ENCODE data around the gene LEKR1.

Gene LEKR1

GRCh38 chr3:157082305-157082982 lies 256.3 kb downstream of the LEKR1 start:
- no peak for DNase-seq (ENCODE audit: low spot score)

- no peak for DNase-seq (ENCODE audit: low spot score)
These were observed 257.7 kb downstream of the LEKR1 start for GRCh38 chr3:157083824-157084223.

DNA sequence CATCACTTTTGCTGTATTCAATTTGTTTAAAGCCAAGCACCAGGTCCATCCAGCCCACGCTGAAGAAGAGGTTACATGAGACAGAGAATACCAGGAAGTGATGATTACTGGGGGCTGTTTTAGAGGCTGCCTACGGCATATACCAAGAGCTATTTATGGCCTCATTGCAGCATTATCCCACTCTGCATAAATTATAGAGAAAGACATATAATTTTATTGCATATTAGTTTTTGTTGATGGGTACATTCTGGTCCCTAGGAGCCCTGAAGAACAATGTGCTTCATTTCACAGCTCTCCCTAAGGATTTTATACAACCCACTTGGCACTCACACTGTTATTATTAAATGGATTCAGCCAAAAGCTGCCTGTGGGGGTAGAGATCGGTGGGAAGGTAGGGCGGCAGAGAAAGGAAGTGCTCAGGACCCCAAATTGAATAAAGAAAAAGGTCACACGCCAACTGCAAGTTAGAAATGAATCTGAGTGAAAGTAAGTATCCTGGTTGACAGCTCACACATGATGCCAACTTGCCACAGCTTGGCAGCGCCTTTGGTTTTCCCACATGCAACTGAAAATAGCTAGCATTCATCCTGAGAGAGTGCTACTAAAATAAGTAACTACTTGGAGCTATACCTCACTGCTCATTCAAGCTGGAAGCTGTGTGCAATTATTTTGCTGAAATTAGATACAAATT lies 260.1 kb downstream of the LEKR1 start:
- DNase-seq (ENCODE audit: low spot score) = no peak

DNA sequence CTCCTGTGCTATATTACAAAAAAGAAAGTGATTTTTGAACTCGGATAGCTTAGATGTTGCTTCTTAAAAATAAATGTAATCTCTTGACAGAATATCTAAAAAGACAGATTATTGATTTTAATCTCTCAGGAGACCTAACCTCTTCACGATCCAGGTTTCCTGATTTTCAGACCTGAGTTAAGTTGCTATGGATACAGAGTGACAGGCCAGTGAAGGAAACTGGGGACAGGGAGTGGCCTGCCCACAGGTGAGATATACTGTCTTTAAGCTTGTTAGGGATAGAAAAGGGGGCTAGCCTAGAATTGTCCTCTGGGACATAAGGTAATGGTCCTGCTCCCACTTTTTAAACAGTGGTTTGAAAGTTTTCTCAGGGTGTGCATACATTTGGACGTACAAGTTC lies 260.6 kb downstream of the LEKR1 start:
- no peak for DNase-seq (ENCODE audit: low spot score)

- no peak for DNase-seq (ENCODE audit: low spot score)
These were observed 261.2 kb downstream of the LEKR1 start for GRCh38 chr3:157087373-157087772.

- no peak for DNase-seq (ENCODE audit: low spot score)
These were observed 261.8 kb downstream of the LEKR1 start for GRCh38 chr3:157087780-157088600.

GRCh38 chr3:157088601-157089454 lies 262.7 kb downstream of the LEKR1 start:
- peak; percentile 100 for DNase-seq (ENCODE audit: low spot score)

DNA sequence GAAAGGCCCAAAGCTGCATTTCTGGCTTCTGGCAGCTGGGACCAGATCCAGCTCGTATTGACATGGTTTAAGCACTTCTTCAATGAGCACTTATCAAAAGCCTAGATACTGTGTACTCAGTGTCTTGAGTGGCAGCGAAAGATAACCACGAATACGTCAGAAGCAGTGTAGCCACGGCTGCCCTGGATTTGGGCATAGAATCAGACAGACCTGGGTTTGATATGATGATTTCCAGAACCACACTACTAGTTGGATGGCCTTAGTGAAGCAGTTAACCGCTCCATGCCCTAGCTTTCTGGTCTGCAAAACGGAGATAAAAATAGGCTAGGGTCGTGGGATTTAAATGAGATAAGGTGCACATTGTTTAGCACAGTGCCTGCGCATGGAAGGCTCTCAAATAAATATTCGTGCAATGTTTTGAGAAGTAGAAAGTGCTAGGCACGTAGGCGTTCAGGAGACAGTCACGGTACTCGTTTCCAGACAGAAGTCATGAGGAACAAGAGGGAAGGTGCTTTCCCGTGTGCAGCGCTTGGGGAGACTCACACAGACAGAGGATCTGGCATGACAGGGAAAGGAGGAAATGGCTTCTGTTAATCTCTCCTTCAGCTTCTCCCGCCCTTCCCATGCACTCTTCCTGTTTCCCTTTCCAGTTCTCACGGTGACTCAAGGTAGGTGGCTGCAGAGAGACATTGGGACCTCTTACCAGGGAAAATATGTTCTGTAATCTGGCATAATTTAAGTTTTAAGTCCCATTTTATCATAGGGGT lies 263.5 kb downstream of the LEKR1 start:
- no peak for DNase-seq (ENCODE audit: low spot score)

DNA sequence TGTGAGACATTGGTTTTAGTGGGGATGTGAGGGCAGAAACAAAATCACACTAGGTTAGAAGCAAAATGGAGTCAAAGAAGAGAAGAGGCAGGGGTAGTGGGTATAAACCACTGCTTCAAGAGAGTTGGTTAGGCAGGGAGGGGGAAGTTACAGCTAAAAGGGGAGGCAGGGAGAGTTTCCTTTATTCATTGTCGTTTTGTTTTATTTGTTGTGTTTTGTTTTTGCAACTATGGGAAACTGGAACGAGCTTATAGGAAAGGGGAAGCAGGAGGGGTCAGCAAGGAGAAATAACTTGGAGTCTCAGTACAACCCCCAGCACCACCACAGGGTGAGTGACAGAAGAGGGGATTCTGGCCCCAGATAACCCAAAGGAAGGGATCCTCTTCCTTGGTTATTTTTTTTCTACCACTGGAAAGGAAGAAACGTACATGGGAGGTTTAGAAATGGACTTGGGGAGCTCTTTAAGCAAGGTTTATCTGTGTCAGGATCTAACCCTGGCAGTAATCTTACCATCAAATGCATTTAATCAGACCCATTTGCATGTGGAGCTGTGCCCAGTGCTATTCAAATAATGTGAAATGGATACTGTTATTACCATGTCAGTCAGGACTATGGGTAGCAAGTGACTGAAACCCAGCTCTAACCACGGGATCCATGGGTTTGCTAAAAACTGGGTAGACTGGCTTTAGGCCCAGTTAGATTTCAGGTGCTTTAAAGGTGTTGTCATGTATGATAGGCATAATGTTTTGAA lies 265.1 kb downstream of the LEKR1 start:
- DNase-seq (ENCODE audit: low spot score) = no peak

- no peak for DNase-seq (ENCODE audit: low spot score)
These were observed 266.1 kb downstream of the LEKR1 start for GRCh38 chr3:157092230-157092629.

DNA sequence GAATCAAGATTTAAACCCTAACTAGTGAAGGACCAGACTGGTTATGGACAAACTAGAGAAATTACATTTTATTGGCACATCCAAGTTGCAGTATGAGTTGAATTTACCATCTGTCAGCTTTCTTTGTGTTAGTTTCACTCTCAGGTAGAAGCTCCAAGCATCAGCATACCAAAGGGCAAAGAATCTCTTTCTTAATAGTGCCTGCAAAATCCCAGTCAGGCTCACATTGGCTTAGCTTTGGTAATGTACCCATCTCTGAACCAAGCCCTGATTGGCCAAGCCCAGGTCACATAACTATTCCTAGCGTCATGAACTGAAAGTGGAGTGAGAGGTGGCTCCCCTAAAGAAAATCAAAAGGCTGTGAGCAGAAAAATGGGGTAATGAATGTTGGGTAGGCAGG lies 266.9 kb downstream of the LEKR1 start:
- no peak for DNase-seq (ENCODE audit: low spot score)

- DNase-seq (ENCODE audit: low spot score) = no peak
These were observed 268.1 kb downstream of the LEKR1 start for GRCh38 chr3:157094301-157094700.

DNA sequence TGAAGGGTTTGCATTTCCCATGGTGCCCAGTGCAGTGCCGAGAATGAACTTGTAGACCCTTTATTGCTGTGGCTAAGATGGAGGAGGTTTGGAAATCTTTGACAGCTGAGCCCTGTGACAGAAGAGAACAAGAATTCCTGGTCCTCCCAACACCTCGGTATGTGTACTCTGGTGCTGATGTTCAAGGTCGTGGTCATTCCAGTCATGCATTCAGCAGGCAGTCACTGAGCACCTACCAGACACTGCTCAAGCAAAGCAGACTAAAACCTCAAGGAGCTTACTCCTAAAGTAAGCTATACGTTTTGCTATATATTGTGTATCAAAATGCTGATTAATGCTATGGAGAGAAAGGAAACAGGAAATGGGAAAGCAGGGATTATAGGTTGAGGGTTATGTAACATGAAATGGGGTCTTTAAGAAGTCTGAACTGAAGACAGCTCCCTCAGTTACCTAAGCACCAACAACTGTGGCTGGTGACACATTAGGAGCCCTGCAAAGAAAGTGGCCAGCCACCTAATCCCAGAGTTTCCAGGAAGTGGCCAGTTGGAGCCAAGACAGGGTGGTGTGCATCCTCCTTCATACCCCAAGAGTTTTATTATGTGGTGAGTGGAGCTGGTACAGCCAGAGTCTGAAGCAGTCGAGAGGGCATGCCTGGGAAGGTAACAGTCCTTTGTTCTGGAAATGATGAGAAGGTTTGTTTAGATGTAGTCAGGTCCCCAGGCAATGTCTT lies 268.8 kb downstream of the LEKR1 start:
- no peak for DNase-seq (ENCODE audit: low spot score)

Measured in GM03348 (cell line).